ENCODE results near the gene ZIC2. TPM values are rescaled to one million over a fixed set of nuclear protein-coding genes. Genes with fewer than 3 reads are reported as not detected.
"Not testable (repeated sequence)": the region's sequence is repeated elsewhere in the genome, so short reads cannot be mapped to it uniquely, and the experiment has no call there.

Gene ZIC2
- total RNA-seq, 4 donors from 2014 or later: not detected

GRCh38 chr13:99941911-99942310, 39.7 kb upstream of the ZIC2 start:
- DNase-seq (ENCODE audit: low spot score in 2 of 2): no peak
- Histone ChIP-seq H3K4me3 (no peak overlapping the region), H3K27ac (no peak overlapping the region), H3K36me3 (no peaks in the 10 kb centered on the region), H3K4me1 (no peaks in the 10 kb centered on the region), H3K9me3 (no peaks in the 10 kb centered on the region), H3K27me3 (peaks cover 0 to 51% of the 10 kb centered on the region in 2 donors)
- 67 to 74% methylated on average over 4 of the region's 4 CpGs for WGBS, 2 donors
- TF ChIP-seq EP300 (IDR thresholded peaks at IDR 0.05) (no peak), POLR2A (IDR thresholded peaks at IDR 0.05) (no peak), CTCF (IDR thresholded peaks at IDR 0.05) (no peak)

GRCh38 chr13:99944102-99944501, 37.5 kb upstream of the ZIC2 start:
- H3K36me3 ChIP-seq: no peaks in the 10 kb centered on the region
- no peaks in the 10 kb centered on the region for H3K4me1 ChIP-seq
- H3K9me3 ChIP-seq: no peaks in the 10 kb centered on the region
- H3K27ac ChIP-seq: no peak overlapping the region
- WGBS, 2 donors: 71 to 78% methylated on average over 7 of the region's 7 CpGs
- H3K4me3 ChIP-seq: no peak overlapping the region
- no peak for DNase-seq (ENCODE audit: low spot score in 2 of 2)
- peaks cover 0 to 67% of the 10 kb centered on the region in 2 donors for H3K27me3 ChIP-seq
- TF ChIP-seq EP300 (IDR thresholded peaks at IDR 0.05) (no peak), CTCF (IDR thresholded peaks at IDR 0.05) (no peak), POLR2A (IDR thresholded peaks at IDR 0.05) (no peak)

GRCh38 chr13:99944606-99945005, 37.0 kb upstream of the ZIC2 start:
- no peaks in the 10 kb centered on the region for H3K9me3 ChIP-seq
- H3K4me3 ChIP-seq: no peak overlapping the region
- no peaks in the 10 kb centered on the region for H3K4me1 ChIP-seq
- peaks cover 0 to 72% of the 10 kb centered on the region in 2 donors for H3K27me3 ChIP-seq
- H3K36me3 ChIP-seq: no peaks in the 10 kb centered on the region
- 84 to 93% methylated on average over 6 of the region's 6 CpGs for WGBS, 2 donors
- no peak overlapping the region for H3K27ac ChIP-seq
- no peak for DNase-seq (ENCODE audit: low spot score in 2 of 2)
- no peak for TF ChIP-seq EP300 (IDR thresholded peaks at IDR 0.05)
- TF ChIP-seq CTCF (IDR thresholded peaks at IDR 0.05): no peak
- TF ChIP-seq POLR2A (IDR thresholded peaks at IDR 0.05): no peak

GRCh38 chr13:99945515-99945914, 36.1 kb upstream of the ZIC2 start:
- peaks cover 0 to 77% of the 10 kb centered on the region in 2 donors for H3K27me3 ChIP-seq

GRCh38 chr13:99947666-99948065, 33.9 kb upstream of the ZIC2 start:
- Histone ChIP-seq H3K4me3 (no peak overlapping the region), H3K27me3 (peaks cover 0 to 77% of the 10 kb centered on the region in 2 donors), H3K36me3 (no peaks in the 10 kb centered on the region), H3K4me1 (no peaks in the 10 kb centered on the region), H3K9me3 (no peaks in the 10 kb centered on the region), H3K27ac (no peak overlapping the region)
- no peak for TF ChIP-seq POLR2A (IDR thresholded peaks at IDR 0.05)
- no peak for TF ChIP-seq CTCF (IDR thresholded peaks at IDR 0.05)
- no peak for TF ChIP-seq EP300 (IDR thresholded peaks at IDR 0.05)
- DNase-seq (ENCODE audit: low spot score in 2 of 2): no peak
- 84 to 93% methylated on average over 2 of the region's 2 CpGs for WGBS, 2 donors

More at GRCh38 chr13:99945515-99945914, 36.1 kb upstream of the ZIC2 start:
- not testable (repeated sequence) for H3K4me3 ChIP-seq; H3K27ac ChIP-seq; H3K4me1 ChIP-seq; H3K9me3 ChIP-seq; H3K36me3 ChIP-seq; DNase-seq (ENCODE audit: low spot score in 2 of 2)
- WGBS, 2 donors: 94 to 96% methylated on average over 2 of the region's 2 CpGs

GRCh38 chr13:99948411-99948810, 33.2 kb upstream of the ZIC2 start:
- DNase-seq (ENCODE audit: low spot score in 2 of 2): no peak
- 74 to 80% methylated on average over 4 of the region's 4 CpGs for WGBS, 2 donors

More at GRCh38 chr13:99948411-99948810, 33.2 kb upstream of the ZIC2 start:
- H3K27ac ChIP-seq: no peak overlapping the region
- H3K4me1 ChIP-seq: no peaks in the 10 kb centered on the region
- no peak for TF ChIP-seq POLR2A (IDR thresholded peaks at IDR 0.05)
- TF ChIP-seq CTCF (IDR thresholded peaks at IDR 0.05): no peak
- no peak for TF ChIP-seq EP300 (IDR thresholded peaks at IDR 0.05)
- no peaks in the 10 kb centered on the region for H3K36me3 ChIP-seq
- no peaks in the 10 kb centered on the region for H3K9me3 ChIP-seq
- H3K27me3 ChIP-seq: peaks cover 0 to 82% of the 10 kb centered on the region in 2 donors
- no peak overlapping the region for H3K4me3 ChIP-seq
